Mesenchymal stem cell (in vitro differentiated cells and primary cell): ENCODE data around the gene STK11.

Experiments used
- DNase-seq: peaks from one replicate; pipeline ENCODE4 v3.0.0-alpha.2; 2013
- H2AFZ ChIP-seq: one replicate; pipeline ENCODE4 v1.6.1; 2013; ENCODE audit warnings: low read depth, mild to moderate bottlenecking, control low read depth, inconsistent platforms, low read length, moderate library complexity
- H2AK5ac ChIP-seq: 2 replicates; pipeline ENCODE4 v1.6.1; 2013; ENCODE audit warnings: low read length, moderate library complexity, mild to moderate bottlenecking, inconsistent platforms; ENCODE audit not compliant: severe bottlenecking
- H2BK120ac ChIP-seq: one replicate; pipeline ENCODE4 v1.6.1; 2013; ENCODE audit warnings: low read depth, mild to moderate bottlenecking, inconsistent platforms, low read length, moderate library complexity
- H2BK12ac ChIP-seq, 2 experiments: one replicate each; pipeline ENCODE4 v1.6.1; 2013; ENCODE audit warnings: inconsistent platforms in 2 of 2, low read length in 2 of 2, mild to moderate bottlenecking in 2 of 2, moderate library complexity in 2 of 2, control low read depth in 1 of 2
- H2BK15ac ChIP-seq: one replicate; pipeline ENCODE4 v1.6.1; 2013; ENCODE audit warnings: mild to moderate bottlenecking, low read depth, inconsistent platforms; ENCODE audit not compliant: poor library complexity, severe bottlenecking
- H2BK5ac ChIP-seq: 2 replicates; pipeline ENCODE4 v1.6.1; 2013; ENCODE audit warnings: low read depth, mild to moderate bottlenecking, low read length, control low read depth, inconsistent platforms; ENCODE audit not compliant: poor library complexity, severe bottlenecking
- H3K14ac ChIP-seq, 2 experiments: one replicate each; pipeline ENCODE4 v1.6.1; 2013; ENCODE audit warnings: inconsistent platforms in 2 of 2, low read length in 2 of 2, control low read depth in 1 of 2, mild to moderate bottlenecking in 1 of 2, moderate library complexity in 1 of 2
- H3K18ac ChIP-seq, 2 experiments: one replicate each; pipeline ENCODE4 v1.6.1; 2013; ENCODE audit warnings: inconsistent platforms in 2 of 2, low read length in 2 of 2, control low read depth in 1 of 2, low read depth in 1 of 2, mild to moderate bottlenecking in 1 of 2
- H3K23ac ChIP-seq, 2 experiments: one replicate each; pipeline ENCODE4 v1.6.1; 2013; ENCODE audit warnings: inconsistent platforms in 2 of 2, low read length in 2 of 2, mild to moderate bottlenecking in 2 of 2, moderate library complexity in 2 of 2, control low read depth in 1 of 2
- H3K27ac ChIP-seq: 2 replicates; pipeline ENCODE4 v1.5.1; 2013; ENCODE audit warnings: mild to moderate bottlenecking, moderate library complexity, low read length, control low read depth, inconsistent platforms; ENCODE audit not compliant: poor library complexity, severe bottlenecking
- H3K27me3 ChIP-seq, 2 experiments: 2 replicates each; pipeline versions ENCODE4 v1.6.1 to v1.7.0; 2013; ENCODE audit warnings: low read length in 2 of 2, mild to moderate bottlenecking in 2 of 2, moderate library complexity in 2 of 2, control low read depth in 1 of 2, inconsistent platforms in 1 of 2; ENCODE audit not compliant: control insufficient read depth in 1 of 2, insufficient read depth in 1 of 2
- H3K36me3 ChIP-seq, 2 experiments: 2 replicates each; pipeline versions ENCODE4 v1.6.1 to v1.7.0; 2013; ENCODE audit warnings: low read length in 2 of 2, control low read depth in 1 of 2, inconsistent platforms in 1 of 2, low read depth in 1 of 2, mild to moderate bottlenecking in 1 of 2; ENCODE audit not compliant: insufficient read depth in 2 of 2, control insufficient read depth in 1 of 2
- H3K4ac ChIP-seq, 2 experiments: one replicate each; pipeline ENCODE4 v1.6.1; 2013; ENCODE audit warnings: inconsistent platforms in 2 of 2, low read length in 2 of 2, mild to moderate bottlenecking in 2 of 2, moderate library complexity in 2 of 2, control low read depth in 1 of 2, low read depth in 1 of 2
- H3K4me1 ChIP-seq: 2 replicates; pipeline ENCODE4 v1.6.1; 2013; ENCODE audit warnings: low read depth, low read length, control low read depth; ENCODE audit not compliant: control insufficient read depth, insufficient read depth
- H3K4me2 ChIP-seq: 2 replicates; pipeline ENCODE4 v1.6.1; 2013; ENCODE audit warnings: low read length, mild to moderate bottlenecking, inconsistent platforms; ENCODE audit not compliant: poor library complexity, severe bottlenecking
- H3K4me3 ChIP-seq, 2 experiments: 2 replicates each; pipeline versions ENCODE4 v1.5.1 to v1.7.0; 2013; ENCODE audit warnings: low read length in 2 of 2, mild to moderate bottlenecking in 2 of 2, control low read depth in 1 of 2, low read depth in 1 of 2; ENCODE audit not compliant: insufficient read depth in 1 of 2
- H3K79me1 ChIP-seq: replicated peaks from 2 replicates; pipeline ENCODE4 v1.6.1; 2013; ENCODE audit warnings: mild to moderate bottlenecking, control low read depth, low read length, inconsistent platforms; ENCODE audit not compliant: poor library complexity, severe bottlenecking
- H3K9ac ChIP-seq: 2 replicates; pipeline ENCODE4 v1.7.0; 2013; ENCODE audit warnings: mild to moderate bottlenecking, low read length, moderate library complexity
- H3K9me3 ChIP-seq: 2 replicates; pipeline ENCODE4 v1.7.0; 2013; ENCODE audit warnings: mild to moderate bottlenecking, low read length; ENCODE audit not compliant: control insufficient read depth
- H4K8ac ChIP-seq: one replicate; pipeline ENCODE4 v1.6.1; 2013; ENCODE audit warnings: inconsistent platforms, mild to moderate bottlenecking, low read length, moderate library complexity
- H4K91ac ChIP-seq: one replicate; pipeline ENCODE4 v1.6.1; 2013; ENCODE audit warnings: mild to moderate bottlenecking, low read length, inconsistent platforms
- WGBS: methylation state at CpG from one replicate; pipeline ENCODE4 v1.1.7; 2013; ENCODE audit warnings: mixed read lengths; 5-methylcytosine and 5-hydroxymethylcytosine counted together

The STK11 gene

GRCh38 chr19:1243768-1244692, 38.5 kb downstream of the STK11 start:
- no peaks in the 10 kb centered on the region for H3K27me3 ChIP-seq
- H3K14ac ChIP-seq = peak overlapping the region in 1 of 2 experiments; percentile 56
- peaks cover 5 to 29% of the 10 kb centered on the region in 2 experiments for H3K36me3 ChIP-seq
- H2AFZ ChIP-seq = no peak overlapping the region
- peak overlapping the region in 1 of 2 experiments; percentile 8 for H2BK12ac ChIP-seq
- peak overlapping the region in 1 of 2 experiments; percentile 65 for H3K4ac ChIP-seq
- H3K4me2 ChIP-seq = peak overlapping the region; percentile 47
- no peak overlapping the region for H2BK120ac ChIP-seq
- peaks cover 62% of the 10 kb centered on the region for H3K4me1 ChIP-seq
- H3K79me1 ChIP-seq = peaks cover 22% of the 10 kb centered on the region
- H2AK5ac ChIP-seq = peak overlapping the region; percentile 39
- peak overlapping the region; percentile 77 for H4K91ac ChIP-seq
- peak overlapping the region; percentile 63 for H4K8ac ChIP-seq
- peak overlapping the region; percentile 44 for H2BK15ac ChIP-seq
- peak overlapping the region in 1 of 2 experiments; percentile 68 for H3K4me3 ChIP-seq
- WGBS = 64% methylated on average over 33 of the region's 33 CpGs
- H3K9me3 ChIP-seq = no peaks in the 10 kb centered on the region
- H3K23ac ChIP-seq = no peak overlapping the region
- peak; percentile 83 for DNase-seq
- peak overlapping the region; percentile 68 for H3K9ac ChIP-seq
- no peak overlapping the region for H2BK5ac ChIP-seq
- H3K18ac ChIP-seq = peak overlapping the region in 1 of 2 experiments; percentile 77
- H3K27ac ChIP-seq = peak overlapping the region; percentile 62

DNA sequence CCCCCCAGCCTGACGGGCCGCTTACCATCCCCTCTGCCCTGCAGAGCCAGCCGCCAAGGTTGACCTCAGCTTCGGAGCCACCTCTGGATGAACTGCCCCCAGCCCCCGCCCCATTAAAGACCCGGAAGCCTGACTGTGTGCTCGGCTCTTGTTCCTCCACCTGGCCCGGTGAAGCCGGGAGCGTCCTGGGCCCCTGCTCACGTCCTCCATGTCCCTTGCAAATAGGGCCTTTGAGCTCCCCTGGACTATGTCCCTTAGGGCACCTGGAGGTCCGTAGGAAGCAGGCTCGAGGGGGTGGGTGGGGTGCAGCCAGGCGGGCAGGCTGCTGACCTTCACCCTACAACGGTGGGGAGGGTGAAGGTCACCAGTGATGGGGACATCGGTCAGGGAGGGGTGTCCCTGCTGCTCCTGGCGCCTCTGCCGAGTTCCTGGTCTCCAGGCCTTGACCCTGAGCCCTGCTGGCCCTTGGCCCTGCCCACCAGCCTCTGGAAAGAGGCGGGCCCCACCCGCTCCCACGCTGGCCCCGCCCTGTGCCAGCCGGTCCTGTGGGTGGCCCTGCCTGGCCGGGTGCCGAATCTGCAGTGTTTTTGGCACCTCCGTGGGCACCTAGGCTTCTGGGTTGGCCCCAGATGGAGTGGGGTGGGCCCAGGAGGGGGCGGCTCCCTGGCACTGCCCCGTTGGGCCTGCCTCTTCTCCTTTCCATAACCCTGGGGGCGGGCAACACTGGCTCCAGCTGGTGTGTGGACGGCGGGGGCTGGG, 39.3 kb downstream of the STK11 start:
- H3K4me1 ChIP-seq = peaks cover 57% of the 10 kb centered on the region
- peak overlapping the region; percentile 47 for H3K4me2 ChIP-seq
- H4K8ac ChIP-seq = peak overlapping the region; percentile 63
- H3K4me3 ChIP-seq = peak overlapping the region; percentile 14 to 68
- H3K9ac ChIP-seq = peak overlapping the region; percentile 68
- WGBS = 67% methylated on average over 31 of the region's 31 CpGs
- peak overlapping the region in 1 of 2 experiments; percentile 88 for H3K14ac ChIP-seq
- H3K27ac ChIP-seq = peak overlapping the region; percentile 62
- peak overlapping the region; percentile 84 for H2AK5ac ChIP-seq
- H2AFZ ChIP-seq = no peak overlapping the region
- peak overlapping the region in 1 of 2 experiments; percentile 83 for H2BK12ac ChIP-seq
- H3K79me1 ChIP-seq = peaks cover 22% of the 10 kb centered on the region
- peak overlapping the region; percentile 15 to 85 for H3K4ac ChIP-seq
- H3K9me3 ChIP-seq = no peaks in the 10 kb centered on the region
- peak overlapping the region; percentile 52 to 77 for H3K18ac ChIP-seq
- peak overlapping the region; percentile 77 for H2BK15ac ChIP-seq
- H3K27me3 ChIP-seq = no peaks in the 10 kb centered on the region
- DNase-seq = no peak
- H3K36me3 ChIP-seq = peaks cover 5 to 31% of the 10 kb centered on the region in 2 experiments
- H2BK5ac ChIP-seq = peak overlapping the region; percentile 59
- H2BK120ac ChIP-seq = peak overlapping the region; percentile 66
- H4K91ac ChIP-seq = peak overlapping the region; percentile 77
- H3K23ac ChIP-seq = peak overlapping the region in 1 of 2 experiments; percentile 31

- peak overlapping the region; percentile 64 for H2AK5ac ChIP-seq
- WGBS = 76% methylated on average over 25 of the region's 26 CpGs
- H4K91ac ChIP-seq = peak overlapping the region; percentile 77
Measured at GRCh38 chr19:1245494-1246264, 40.1 kb downstream of the STK11 start.

More at GRCh38 chr19:1245494-1246264, 40.1 kb downstream of the STK11 start:
- DNase-seq = no peak
- peak overlapping the region in 1 of 2 experiments; percentile 31 for H3K23ac ChIP-seq
- H3K4me2 ChIP-seq = no peak overlapping the region
- H3K4ac ChIP-seq = peak overlapping the region; percentile 29 to 85
- peaks cover 55% of the 10 kb centered on the region for H3K4me1 ChIP-seq
- H2AFZ ChIP-seq = no peak overlapping the region
- H3K27me3 ChIP-seq = no peaks in the 10 kb centered on the region
- H3K14ac ChIP-seq = peak overlapping the region in 1 of 2 experiments; percentile 28
- H2BK5ac ChIP-seq = no peak overlapping the region
- H3K4me3 ChIP-seq = no peak overlapping the region
- peak overlapping the region; percentile 27 for H4K8ac ChIP-seq
- H2BK15ac ChIP-seq = peak overlapping the region; percentile 77
- peaks cover 5 to 39% of the 10 kb centered on the region in 2 experiments for H3K36me3 ChIP-seq
- H3K9ac ChIP-seq = peak overlapping the region; percentile 68
- no peak overlapping the region for H2BK120ac ChIP-seq
- H2BK12ac ChIP-seq = peak overlapping the region; percentile 0 to 84
- no peaks in the 10 kb centered on the region for H3K9me3 ChIP-seq
- H3K27ac ChIP-seq = no peak overlapping the region
- peaks cover 22% of the 10 kb centered on the region for H3K79me1 ChIP-seq
- peak overlapping the region in 1 of 2 experiments; percentile 77 for H3K18ac ChIP-seq
